ENCODE data around the gene MORN3.

- TF ChIP-seq CTCF (IDR thresholded peaks at IDR 0.05) (no peak), EZH2 (IDR thresholded peaks at IDR 0.05; ENCODE audit: borderline replicate concordance, insufficient read depth, low read depth, low read length, poor library complexity, severe bottlenecking) (no peak)
Measured at GRCh38 chr12:121678305-121678704, 8.9 kb upstream of the MORN3 start.

All from B cell (primary cell).